ENCODE measurements around the gene SNRNP70.
"Not testable (repeated sequence)": the region's sequence is repeated elsewhere in the genome, so short reads cannot be mapped to it uniquely, and the experiment has no call there.

Gene SNRNP70

GRCh38 chr19:49120868-49121267 is 35.6 kb downstream of the SNRNP70 start:
- H3K36me3 ChIP-seq (ENCODE audit: control insufficient read depth, insufficient read depth, low read length): peaks cover 3% of the 10 kb centered on the region; the same call in 1 of the 2 replicates
- no peak overlapping the region for H3K4me3 ChIP-seq (ENCODE audit: low read length)
- DNase-seq (ENCODE audit: low read depth, low spot score): no peak
- no peaks in the 10 kb centered on the region for H3K9me3 ChIP-seq (ENCODE audit: control insufficient read depth, insufficient read depth, low read length)
- H3K27me3 ChIP-seq (ENCODE audit: control insufficient read depth, insufficient read depth, low read length): peaks cover 9% of the 10 kb centered on the region
- H3K4me1 ChIP-seq (ENCODE audit: control insufficient read depth, insufficient read depth, low read length): peaks cover 2% of the 10 kb centered on the region; the same call in 1 of the 2 replicates
- H3K27ac ChIP-seq (ENCODE audit: low read length): no peak overlapping the region
- no CpG with 5 or more reads among the region's 2 CpGs for WGBS (ENCODE audit: insufficient coverage, insufficient read length)

- H3K36me3 ChIP-seq (ENCODE audit: control insufficient read depth, insufficient read depth, low read length); H3K9me3 ChIP-seq (ENCODE audit: control insufficient read depth, insufficient read depth, low read length); H3K4me1 ChIP-seq (ENCODE audit: control insufficient read depth, insufficient read depth, low read length); DNase-seq (ENCODE audit: low read depth, low spot score); H3K4me3 ChIP-seq (ENCODE audit: low read length); H3K27ac ChIP-seq (ENCODE audit: low read length); H3K27me3 ChIP-seq (ENCODE audit: control insufficient read depth, insufficient read depth, low read length): not testable (repeated sequence)
- no CpG with 5 or more reads among the region's 10 CpGs for WGBS (ENCODE audit: insufficient coverage, insufficient read length)
These were observed 36.6 kb downstream of the SNRNP70 start for GRCh38 chr19:49121841-49122240.

DNA sequence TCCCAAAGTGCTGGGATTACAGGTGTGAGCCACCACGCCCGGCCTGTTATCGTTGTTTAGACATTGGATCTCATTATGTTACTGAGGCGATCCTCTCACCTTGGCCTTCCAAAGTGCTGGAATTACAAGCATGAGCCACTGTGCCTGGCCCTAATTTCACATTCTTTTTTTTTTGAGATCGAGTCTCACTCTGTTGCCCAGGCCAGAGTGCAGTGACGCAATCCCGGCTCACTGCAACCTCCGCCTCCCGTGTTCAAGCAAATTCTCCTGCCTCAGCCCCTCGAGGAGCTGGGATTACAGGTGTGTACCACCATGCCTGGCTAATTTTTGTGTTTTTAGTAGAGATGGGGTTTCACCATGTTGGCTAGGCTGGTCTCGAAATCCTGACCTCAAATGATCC is 38.0 kb downstream of the SNRNP70 start:
- H3K36me3 ChIP-seq (ENCODE audit: control insufficient read depth, insufficient read depth, low read length); H3K27ac ChIP-seq (ENCODE audit: low read length); DNase-seq (ENCODE audit: low read depth, low spot score); H3K27me3 ChIP-seq (ENCODE audit: control insufficient read depth, insufficient read depth, low read length); H3K4me1 ChIP-seq (ENCODE audit: control insufficient read depth, insufficient read depth, low read length); H3K9me3 ChIP-seq (ENCODE audit: control insufficient read depth, insufficient read depth, low read length); H3K4me3 ChIP-seq (ENCODE audit: low read length): not testable (repeated sequence)
- WGBS (ENCODE audit: insufficient coverage, insufficient read length): no CpG with 5 or more reads among the region's 11 CpGs

DNA sequence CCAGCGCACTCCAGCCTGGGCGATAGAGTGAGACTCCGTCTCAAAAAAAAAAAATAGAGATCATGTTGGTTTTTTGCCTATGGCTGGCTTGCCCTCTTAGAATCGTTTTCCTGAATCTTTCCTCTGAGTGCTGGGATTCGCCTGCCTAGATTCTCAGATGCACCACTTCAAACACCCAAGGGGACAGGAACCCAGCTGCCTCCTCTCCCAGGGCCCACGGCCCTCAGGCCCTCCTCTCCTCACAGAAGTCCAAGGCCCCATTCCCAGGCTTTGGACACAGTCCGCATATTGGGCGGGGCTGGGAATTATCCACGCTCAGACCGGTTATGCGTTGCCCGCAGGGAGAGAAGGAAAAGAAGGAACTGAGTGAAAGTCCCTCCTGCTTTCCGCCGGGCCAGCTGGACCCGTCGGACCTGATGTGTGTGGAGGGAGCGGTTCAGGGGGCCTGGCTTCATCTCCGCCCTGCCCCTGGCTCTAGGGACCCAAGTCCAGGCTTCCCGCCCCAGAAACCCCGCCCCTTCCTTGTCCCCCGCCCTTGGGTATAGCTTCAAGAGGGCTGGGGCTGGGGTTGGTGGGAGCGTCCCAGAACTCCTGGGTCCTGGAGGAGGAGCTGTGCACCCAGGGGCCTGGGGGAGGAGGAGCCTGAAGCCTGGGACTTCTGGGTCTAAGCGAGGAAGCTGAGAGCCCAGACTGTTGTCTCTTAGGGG is 39.9 kb downstream of the SNRNP70 start:
- no peak for DNase-seq (ENCODE audit: low read depth, low spot score)
- Histone ChIP-seq H3K4me1 (ENCODE audit: control insufficient read depth, insufficient read depth, low read length) (peaks cover 5% of the 10 kb centered on the region), H3K4me3 (ENCODE audit: low read length) (peak overlapping the region; percentile 2; the same call in 1 of the 2 replicates), H3K9me3 (ENCODE audit: control insufficient read depth, insufficient read depth, low read length) (no peaks in the 10 kb centered on the region), H3K27ac (ENCODE audit: low read length) (no peak overlapping the region), H3K27me3 (ENCODE audit: control insufficient read depth, insufficient read depth, low read length) (peaks cover 9% of the 10 kb centered on the region), H3K36me3 (ENCODE audit: control insufficient read depth, insufficient read depth, low read length) (no peaks in the 10 kb centered on the region)
- no CpG with 5 or more reads among the region's 23 CpGs for WGBS (ENCODE audit: insufficient coverage, insufficient read length)

- DNase-seq (ENCODE audit: low read depth, low spot score): no peak
- H3K27me3 ChIP-seq (ENCODE audit: control insufficient read depth, insufficient read depth, low read length): no peaks in the 10 kb centered on the region
- no peaks in the 10 kb centered on the region for H3K9me3 ChIP-seq (ENCODE audit: control insufficient read depth, insufficient read depth, low read length)
- peaks cover 5% of the 10 kb centered on the region for H3K4me1 ChIP-seq (ENCODE audit: control insufficient read depth, insufficient read depth, low read length)
- no peaks in the 10 kb centered on the region for H3K36me3 ChIP-seq (ENCODE audit: control insufficient read depth, insufficient read depth, low read length)
- no peak overlapping the region for H3K4me3 ChIP-seq (ENCODE audit: low read length)
- no peak overlapping the region for H3K27ac ChIP-seq (ENCODE audit: low read length)
- no CpG with 5 or more reads among the region's 4 CpGs for WGBS (ENCODE audit: insufficient coverage, insufficient read length)
These were observed 41.3 kb downstream of the SNRNP70 start for GRCh38 chr19:49126575-49126974.

- not testable (repeated sequence) for H3K27ac ChIP-seq (ENCODE audit: low read length); H3K9me3 ChIP-seq (ENCODE audit: control insufficient read depth, insufficient read depth, low read length); H3K4me1 ChIP-seq (ENCODE audit: control insufficient read depth, insufficient read depth, low read length); H3K4me3 ChIP-seq (ENCODE audit: low read length); DNase-seq (ENCODE audit: low read depth, low spot score); H3K36me3 ChIP-seq (ENCODE audit: control insufficient read depth, insufficient read depth, low read length); H3K27me3 ChIP-seq (ENCODE audit: control insufficient read depth, insufficient read depth, low read length)
- no CpG with 5 or more reads among the region's 12 CpGs for WGBS (ENCODE audit: insufficient coverage, insufficient read length)
These were observed 42.0 kb downstream of the SNRNP70 start for GRCh38 chr19:49127225-49127624.

DNA sequence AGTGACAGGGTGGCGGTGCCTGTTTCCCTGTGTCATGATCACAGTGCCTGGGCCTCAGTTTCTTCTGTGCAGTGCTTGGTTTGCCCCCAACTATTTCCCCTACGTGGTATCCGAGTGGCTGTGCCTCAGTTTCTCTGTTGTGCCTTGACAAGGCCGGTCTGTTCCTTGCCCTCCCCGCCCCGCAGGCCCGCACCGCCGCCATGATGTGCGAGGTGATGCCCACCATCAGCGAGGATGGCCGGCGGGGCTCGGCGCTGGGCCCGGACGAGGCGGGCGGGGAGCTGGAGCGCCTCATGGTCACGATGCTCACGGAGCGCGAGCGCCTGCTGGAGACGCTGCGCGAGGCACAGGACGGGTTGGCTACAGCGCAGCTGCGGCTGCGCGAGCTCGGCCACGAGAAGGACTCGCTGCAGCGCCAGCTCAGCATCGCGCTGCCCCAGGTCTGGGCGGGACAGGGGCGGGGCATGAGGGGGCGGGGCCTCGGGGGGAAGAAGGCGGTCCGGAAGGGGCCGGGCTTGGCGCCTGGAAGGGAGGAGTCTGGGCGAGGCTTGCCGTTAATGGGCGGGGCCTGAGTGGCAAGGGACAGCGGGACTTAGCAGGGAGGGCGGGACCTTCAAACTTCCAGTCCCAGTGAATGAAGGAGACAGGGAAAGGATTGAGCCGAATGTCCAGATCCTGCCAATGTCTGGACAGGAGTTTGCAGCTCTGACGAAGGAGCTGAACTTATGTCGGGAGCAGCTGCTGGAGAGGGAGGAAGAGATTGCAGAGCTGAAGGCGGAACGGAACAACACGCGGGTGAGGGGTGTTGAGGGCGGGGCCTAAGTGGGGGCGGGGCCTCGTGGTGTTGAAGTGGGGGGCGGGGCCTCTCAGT is 42.7 kb downstream of the SNRNP70 start:
- no peaks in the 10 kb centered on the region for H3K36me3 ChIP-seq (ENCODE audit: control insufficient read depth, insufficient read depth, low read length)
- H3K4me3 ChIP-seq (ENCODE audit: low read length): peak overlapping the region; percentile 48; the same call in 1 of the 2 replicates
- peaks cover 5% of the 10 kb centered on the region for H3K4me1 ChIP-seq (ENCODE audit: control insufficient read depth, insufficient read depth, low read length)
- no peaks in the 10 kb centered on the region for H3K9me3 ChIP-seq (ENCODE audit: control insufficient read depth, insufficient read depth, low read length)
- H3K27ac ChIP-seq (ENCODE audit: low read length): no peak overlapping the region
- no CpG with 5 or more reads among the region's 63 CpGs for WGBS (ENCODE audit: insufficient coverage, insufficient read length)
- no peak for DNase-seq (ENCODE audit: low read depth, low spot score)
- no peaks in the 10 kb centered on the region for H3K27me3 ChIP-seq (ENCODE audit: control insufficient read depth, insufficient read depth, low read length)

GRCh38 chr19:49128545-49129237 is 43.4 kb downstream of the SNRNP70 start:
- H3K36me3 ChIP-seq (ENCODE audit: control insufficient read depth, insufficient read depth, low read length): no peaks in the 10 kb centered on the region
- no peaks in the 10 kb centered on the region for H3K27me3 ChIP-seq (ENCODE audit: control insufficient read depth, insufficient read depth, low read length)
- no CpG with 5 or more reads among the region's 15 CpGs for WGBS (ENCODE audit: insufficient coverage, insufficient read length)
- H3K9me3 ChIP-seq (ENCODE audit: control insufficient read depth, insufficient read depth, low read length): no peaks in the 10 kb centered on the region
- peaks cover 5% of the 10 kb centered on the region for H3K4me1 ChIP-seq (ENCODE audit: control insufficient read depth, insufficient read depth, low read length)
- no peak for DNase-seq (ENCODE audit: low read depth, low spot score)
- H3K4me3 ChIP-seq (ENCODE audit: low read length): peak overlapping the region; percentile 10; the same call in 1 of the 2 replicates
- no peak overlapping the region for H3K27ac ChIP-seq (ENCODE audit: low read length)

- DNase-seq (ENCODE audit: low read depth, low spot score): no peak
- Histone ChIP-seq H3K4me3 (ENCODE audit: low read length) (no peak overlapping the region), H3K4me1 (ENCODE audit: control insufficient read depth, insufficient read depth, low read length) (peaks cover 5% of the 10 kb centered on the region), H3K27me3 (ENCODE audit: control insufficient read depth, insufficient read depth, low read length) (no peaks in the 10 kb centered on the region), H3K9me3 (ENCODE audit: control insufficient read depth, insufficient read depth, low read length) (no peaks in the 10 kb centered on the region), H3K27ac (ENCODE audit: low read length) (no peak overlapping the region), H3K36me3 (ENCODE audit: control insufficient read depth, insufficient read depth, low read length) (no peaks in the 10 kb centered on the region)
- WGBS (ENCODE audit: insufficient coverage, insufficient read length): no CpG with 5 or more reads among the region's 16 CpGs
These were observed 44.0 kb downstream of the SNRNP70 start for GRCh38 chr19:49129238-49129583.

- no peak for DNase-seq (ENCODE audit: low read depth, low spot score)
- no peaks in the 10 kb centered on the region for H3K9me3 ChIP-seq (ENCODE audit: control insufficient read depth, insufficient read depth, low read length)
- no peaks in the 10 kb centered on the region for H3K27me3 ChIP-seq (ENCODE audit: control insufficient read depth, insufficient read depth, low read length)
- WGBS (ENCODE audit: insufficient coverage, insufficient read length): no CpG with 5 or more reads among the region's 24 CpGs
- H3K27ac ChIP-seq (ENCODE audit: low read length): no peak overlapping the region
- peaks cover 5% of the 10 kb centered on the region for H3K4me1 ChIP-seq (ENCODE audit: control insufficient read depth, insufficient read depth, low read length)
- H3K4me3 ChIP-seq (ENCODE audit: low read length): no peak overlapping the region
- H3K36me3 ChIP-seq (ENCODE audit: control insufficient read depth, insufficient read depth, low read length): no peaks in the 10 kb centered on the region; the same call in 1 of the 2 replicates
These were observed 45.1 kb downstream of the SNRNP70 start for GRCh38 chr19:49130325-49130724.

All from iPS DF 6.9 (cell line).